PC-3 (cell line): Measurements from ENCODE around the gene EBF4. TPM values are rescaled to one million over a fixed set of nuclear protein-coding genes. Genes with fewer than 3 reads are reported as not detected.
A peak's percentile ranks its signal among the peaks of the same experiment; 100 is the strongest.

Experiments
- ATAC-seq: fragments of 200-7000 bp; cut with Tn5 transposase; 2 replicates; pipeline ENCODE4 v1.9.1; 2020; ENCODE audit warnings: mild to moderate bottlenecking, moderate library complexity
- BruUV-seq: library from RNA; stranded (reverse); fragments of 400-500 nt; replicated peaks from 2 replicates; lab custom pipeline; 2021; lab: Mats Ljungman, UMichigan
- CTCF ChIA-PET: fragments of 300-600 bp; sonication (Branson Sonifier 250); formaldehyde crosslinking; loops from one replicate; lab custom pipeline; 2022; ENCODE audit warnings: antibody characterized with exemption; lab: Charles Lee
- POLR2A ChIA-PET: fragments of 300-600 bp; sonication (Branson Sonifier 250); formaldehyde crosslinking; loops from one replicate; lab custom pipeline; 2022; ENCODE audit warnings: antibody characterized with exemption; ENCODE audit not compliant: unreplicated experiment; lab: Charles Lee
- DNase-seq: peaks from one replicate; pipeline ENCODE4 v3.0.0-alpha.2; 2015
- H2AFZ ChIP-seq: fragments of 300-600 bp; sonication (generic); 2 replicates; pipeline ENCODE4 v1.6.0; 2016; ENCODE audit warnings: antibody characterized with exemption, low read length
- H3F3A ChIP-seq: fragments of 300-600 bp; sonication (generic); one replicate; pipeline ENCODE4 v1.6.0; 2017; ENCODE audit warnings: antibody characterized with exemption, low read length, control low read depth, mild to moderate bottlenecking; ENCODE audit not compliant: unreplicated experiment
- H3K27ac ChIP-seq: fragments of 300-600 bp; sonication (generic); 2 replicates; pipeline ENCODE4 v1.5.1; 2016; ENCODE audit warnings: mild to moderate bottlenecking, low read length
- H3K27me3 ChIP-seq: fragments of 300-600 bp; sonication (generic); 2 replicates; pipeline ENCODE4 v1.6.1; 2016; ENCODE audit warnings: low read length, mixed read lengths
- H3K36me3 ChIP-seq: fragments of 300-600 bp; sonication (generic); 2 replicates; pipeline ENCODE4 v1.6.1; 2016; ENCODE audit warnings: low read depth, mixed run types, low read length, mixed read lengths
- H3K4me1 ChIP-seq: fragments of 300-600 bp; sonication (generic); 2 replicates; pipeline ENCODE4 v1.5.1; 2016; ENCODE audit warnings: low read length; ENCODE audit not compliant: insufficient read depth
- H3K4me2 ChIP-seq: fragments of 300-600 bp; sonication (generic); 2 replicates; pipeline ENCODE4 v1.6.0; 2016; ENCODE audit warnings: low read length
- H3K4me3 ChIP-seq: fragments of 300-600 bp; sonication (generic); 2 replicates; pipeline ENCODE4 v1.5.1; 2016; ENCODE audit warnings: mild to moderate bottlenecking, low read length, mixed read lengths
- H3K79me2 ChIP-seq: fragments of 300-600 bp; sonication (generic); 2 replicates; pipeline ENCODE4 v1.6.1; 2017; ENCODE audit warnings: low read length, mixed read lengths
- H3K9ac ChIP-seq: fragments of 300-600 bp; sonication (generic); 2 replicates; pipeline ENCODE4 v1.6.0; 2016; ENCODE audit warnings: mild to moderate bottlenecking, low read length
- H3K9me2 ChIP-seq: fragments of 300-600 bp; sonication (generic); replicated peaks from 2 replicates; pipeline ENCODE4 v1.6.1; 2016; ENCODE audit warnings: mixed run types, low read length, mixed read lengths
- H3K9me3 ChIP-seq: fragments of 300-600 bp; sonication (generic); 2 replicates; pipeline ENCODE4 v1.6.1; 2016; ENCODE audit warnings: low read length, mixed read lengths
- H4K20me1 ChIP-seq: fragments of 300-600 bp; sonication (generic); 2 replicates; pipeline ENCODE4 v1.6.1; 2016; ENCODE audit warnings: low read length, mixed read lengths
- EZH2 ChIP-seq: fragments of 300-600 bp; sonication (generic); IDR thresholded peaks from one replicate; pipeline ENCODE4 v1.6.1; 2017; ENCODE audit warnings: antibody characterized with exemption, mild to moderate bottlenecking, low read length; ENCODE audit not compliant: unreplicated experiment
- EZH2phosphoT487 ChIP-seq: fragments of 300-600 bp; sonication (generic); IDR thresholded peaks from 2 replicates; pipeline ENCODE4 v1.6.1; 2018; ENCODE audit warnings: mild to moderate bottlenecking, antibody characterized with exemption, low read length, borderline replicate concordance
- intact Hi-C: fragments of 100-400 bp; cut with micrococcal nuclease; formaldehyde crosslinking; loops from 2 replicates; pipeline ENCODE4 v1.9.0; 2023
- total RNA-seq: library from RNA; depleted of rRNA; stranded (reverse); fragments of >200 nt; gene quantifications from 2 replicates; pipeline ENCODE4 v1.2.3, GENCODE V29; 2014
- TF ChIP-seq, protein P1 (sequence below): fragments of 300-600 bp; sonication (generic); conservative IDR thresholded peaks from 2 replicates; pipeline ENCODE4 v1.5.1; 2017; ENCODE audit warnings: antibody characterized with exemption, low read depth, mild to moderate bottlenecking, low read length

Gene EBF4
- total RNA-seq, 1 experiment from 2014 or later, result 1.8 TPM

DNA sequence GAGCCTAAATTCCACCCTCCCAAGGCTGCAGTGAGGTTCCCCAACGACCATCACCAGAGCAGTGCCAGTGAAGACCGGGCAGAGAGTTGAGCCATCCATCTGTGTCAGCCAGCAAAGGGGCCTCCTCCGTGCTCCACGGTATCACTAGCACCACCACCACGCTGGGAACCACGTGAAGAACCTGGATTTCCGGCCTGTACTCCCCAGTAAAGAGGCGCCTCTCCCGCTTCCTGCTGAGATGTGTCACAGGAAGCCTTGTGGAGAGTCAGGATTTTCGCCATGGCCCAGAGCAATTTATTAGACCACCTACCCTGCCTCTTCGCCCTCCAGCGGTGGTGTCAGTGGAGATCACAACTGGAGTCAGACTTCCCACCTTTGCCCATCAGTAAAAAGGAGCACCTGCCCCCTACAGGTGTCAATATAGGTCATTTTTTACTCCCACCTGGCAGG is 79.1 kb downstream of the EBF4 start:
- CTCF ChIA-PET, result no interaction called here

DNA sequence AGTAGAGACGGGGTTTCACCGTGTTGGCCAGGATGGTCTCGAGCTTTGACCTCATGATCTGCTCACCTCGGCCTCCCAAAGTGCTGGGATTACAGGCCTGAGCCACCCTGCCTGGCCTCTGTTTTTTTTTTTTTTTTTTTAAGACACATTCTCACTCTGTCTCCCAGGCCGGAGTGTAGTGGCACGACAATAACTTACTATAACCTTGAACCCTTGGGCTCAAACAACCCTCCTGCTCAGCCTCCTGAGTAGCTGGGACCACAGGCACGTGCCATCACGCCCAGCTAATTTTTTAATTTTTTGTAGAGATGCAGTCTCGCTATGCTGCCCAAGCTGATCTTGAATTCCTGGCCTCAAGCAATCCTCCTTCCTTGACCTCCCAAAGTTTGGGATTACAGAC is 81.2 kb downstream of the EBF4 start:
- Histone ChIP-seq H3K27ac (no peak overlapping the region), H3K4me3 (no peak overlapping the region), H3K27me3 (no peaks in the 10 kb centered on the region), H3K36me3 (no peaks in the 10 kb centered on the region), H4K20me1 (no peaks in the 10 kb centered on the region), H3K4me1 (peaks cover 7% of the 10 kb centered on the region; the same call in 1 of the 2 replicates), H3K9ac (no peak overlapping the region), H3K79me2 (no peaks in the 10 kb centered on the region), H3K9me3 (no peaks in the 10 kb centered on the region), H3K9me2 (no peaks in the 10 kb centered on the region), H3K4me2 (no peak overlapping the region), H2AFZ (no peak overlapping the region), H3F3A (no peaks in the 10 kb centered on the region)
- ChIA-PET POLR2A (no interaction called here), CTCF (interaction anchor here (0.6 kb wide), 1 partner anchor 40 kb away, joined by 4 read pairs; no protein-coding TSS in a partner anchor)
- no TSS peak for BruUV-seq
- ATAC-seq (no peak), DNase-seq (no peak)
- intact Hi-C loops, result no loop called here
- TF ChIP-seq, protein P1, sequence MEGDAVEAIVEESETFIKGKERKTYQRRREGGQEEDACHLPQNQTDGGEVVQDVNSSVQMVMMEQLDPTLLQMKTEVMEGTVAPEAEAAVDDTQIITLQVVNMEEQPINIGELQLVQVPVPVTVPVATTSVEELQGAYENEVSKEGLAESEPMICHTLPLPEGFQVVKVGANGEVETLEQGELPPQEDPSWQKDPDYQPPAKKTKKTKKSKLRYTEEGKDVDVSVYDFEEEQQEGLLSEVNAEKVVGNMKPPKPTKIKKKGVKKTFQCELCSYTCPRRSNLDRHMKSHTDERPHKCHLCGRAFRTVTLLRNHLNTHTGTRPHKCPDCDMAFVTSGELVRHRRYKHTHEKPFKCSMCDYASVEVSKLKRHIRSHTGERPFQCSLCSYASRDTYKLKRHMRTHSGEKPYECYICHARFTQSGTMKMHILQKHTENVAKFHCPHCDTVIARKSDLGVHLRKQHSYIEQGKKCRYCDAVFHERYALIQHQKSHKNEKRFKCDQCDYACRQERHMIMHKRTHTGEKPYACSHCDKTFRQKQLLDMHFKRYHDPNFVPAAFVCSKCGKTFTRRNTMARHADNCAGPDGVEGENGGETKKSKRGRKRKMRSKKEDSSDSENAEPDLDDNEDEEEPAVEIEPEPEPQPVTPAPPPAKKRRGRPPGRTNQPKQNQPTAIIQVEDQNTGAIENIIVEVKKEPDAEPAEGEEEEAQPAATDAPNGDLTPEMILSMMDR, result no peak
- TF ChIP-seq EZH2phosphoT487 (no peak), EZH2 (no peak)

More for the DNA sequence above, 79.1 kb downstream of the EBF4 start:
- no peaks in the 10 kb centered on the region for H3K79me2 ChIP-seq
- BruUV-seq, result no TSS peak
- no peak overlapping the region for H3K4me2 ChIP-seq
- POLR2A ChIA-PET, result no interaction called here
- H3K36me3 ChIP-seq, result no peaks in the 10 kb centered on the region
- TF ChIP-seq EZH2 (no peak), EZH2phosphoT487 (no peak)
- TF ChIP-seq, protein P1, result no peak; the same call in 1 of the 2 replicates
- H3F3A ChIP-seq, result no peaks in the 10 kb centered on the region
- H3K4me3 ChIP-seq, result no peak overlapping the region
- no peaks in the 10 kb centered on the region for H4K20me1 ChIP-seq
- H3K27ac ChIP-seq, result no peak overlapping the region
- peak; percentile 40 for DNase-seq
- intact Hi-C loops, result no loop called here
- H3K27me3 ChIP-seq, result no peaks in the 10 kb centered on the region
- peak; percentile 13; the same call in 1 of the 2 replicates for ATAC-seq
- no peaks in the 10 kb centered on the region for H3K9me3 ChIP-seq
- no peak overlapping the region for H2AFZ ChIP-seq
- H3K9ac ChIP-seq, result no peak overlapping the region
- H3K9me2 ChIP-seq, result no peaks in the 10 kb centered on the region
- H3K4me1 ChIP-seq, result peaks cover 23% of the 10 kb centered on the region

DNA sequence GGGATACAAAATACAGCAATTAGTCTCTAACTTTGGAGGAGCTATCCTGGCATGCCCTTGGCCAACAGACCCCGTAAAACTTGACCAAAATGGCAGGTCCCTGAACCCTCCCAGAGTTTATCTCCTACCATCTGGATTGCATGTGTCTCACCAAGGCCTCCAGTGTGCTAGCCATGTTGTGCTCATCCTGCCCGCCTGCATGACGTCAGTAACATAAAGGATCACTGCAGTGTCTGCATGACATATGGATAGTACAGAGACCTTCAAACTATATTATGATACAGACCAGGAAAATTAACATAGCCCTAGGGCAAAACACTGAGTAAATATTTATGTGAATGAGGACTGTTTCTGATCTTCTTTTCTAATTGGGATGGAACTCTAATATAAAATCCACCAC is 82.6 kb downstream of the EBF4 start:
- ATAC-seq, result no peak
- POLR2A ChIA-PET, result no interaction called here
- TF ChIP-seq EZH2phosphoT487, result no peak
- Histone ChIP-seq H2AFZ (no peak overlapping the region), H3K27me3 (peaks cover 3% of the 10 kb centered on the region; the same call in 1 of the 2 replicates), H3F3A (no peaks in the 10 kb centered on the region), H3K4me2 (no peak overlapping the region), H3K4me1 (peaks cover 5% of the 10 kb centered on the region; the same call in 1 of the 2 replicates), H3K79me2 (no peaks in the 10 kb centered on the region), H3K4me3 (no peak overlapping the region), H3K9ac (no peak overlapping the region), H3K9me3 (no peaks in the 10 kb centered on the region), H3K9me2 (no peaks in the 10 kb centered on the region), H3K36me3 (no peaks in the 10 kb centered on the region), H4K20me1 (no peaks in the 10 kb centered on the region), H3K27ac (no peak overlapping the region)
- intact Hi-C loops, result no loop called here
- no TSS peak for BruUV-seq
- CTCF ChIA-PET, result no interaction called here
- no peak for DNase-seq
